HG02884 (cell line): Measurements from ENCODE around the gene RABL2A.
A peak's percentile ranks its signal among the peaks of the same experiment; 100 is the strongest.
"Not testable (repeated sequence)": the region's sequence is repeated elsewhere in the genome, so short reads cannot be mapped to it uniquely, and the experiment has no call there.

Experiments
- ATAC-seq: cut with Tn5 transposase; IDR thresholded peaks from one replicate; pipeline ENCODE4 v1.9.1; 2021; ENCODE audit warnings: mild to moderate bottlenecking, moderate library complexity; ENCODE audit not compliant: unreplicated experiment

The RABL2A gene

GRCh38 chr2:113626616-113627330, at the start of gene RABL2A:
Gene RABL2A, plus strand, starts transcription at chr2:113627266. Its CDS starts 1,341 bp downstream, at chr2:113628607.
- peak; percentile 96 for ATAC-seq

DNA sequence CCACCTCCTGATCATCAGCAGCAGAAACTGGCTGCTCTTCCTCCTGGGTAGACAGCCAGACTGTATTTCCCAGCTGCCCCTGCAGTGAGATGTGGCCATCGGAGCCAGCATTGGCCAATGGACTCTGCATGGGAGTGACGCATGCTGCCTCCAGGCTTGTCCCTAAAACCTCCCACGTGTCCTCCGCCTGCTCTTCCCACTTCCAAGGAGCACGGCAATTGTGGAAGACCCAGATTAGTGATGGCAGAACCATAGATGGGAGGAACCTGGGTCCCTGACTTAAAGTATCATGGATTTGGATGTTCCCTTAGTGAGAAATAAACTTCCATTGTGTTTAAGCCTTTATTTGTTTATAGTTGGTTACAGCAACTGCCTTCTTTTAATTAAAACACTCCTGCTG, 48.6 kb upstream of the RABL2A start:
- not testable (repeated sequence) for ATAC-seq

DNA sequence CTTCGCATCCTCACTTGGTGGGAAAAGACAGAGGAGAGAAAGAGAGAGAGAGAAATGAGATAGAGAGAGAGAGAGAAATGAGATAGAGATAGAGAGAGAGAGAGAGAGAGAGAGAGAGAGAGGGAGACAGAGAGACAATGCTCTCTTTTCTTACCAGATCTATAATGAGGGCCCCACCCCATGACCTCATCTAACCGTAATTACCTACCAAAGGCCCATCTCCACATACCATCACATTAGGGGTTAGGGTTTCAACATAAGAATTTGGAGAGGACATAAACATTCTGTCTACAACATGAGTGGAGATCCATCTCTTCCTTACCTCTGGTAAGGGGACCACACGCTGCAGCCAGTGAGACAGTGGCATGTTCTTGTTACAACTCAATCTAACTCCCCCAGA, 44.6 kb upstream of the RABL2A start:
- ATAC-seq: not testable (repeated sequence)

- ATAC-seq: not testable (repeated sequence)
These were observed 43.4 kb upstream of the RABL2A start for GRCh38 chr2:113583521-113584225.

DNA sequence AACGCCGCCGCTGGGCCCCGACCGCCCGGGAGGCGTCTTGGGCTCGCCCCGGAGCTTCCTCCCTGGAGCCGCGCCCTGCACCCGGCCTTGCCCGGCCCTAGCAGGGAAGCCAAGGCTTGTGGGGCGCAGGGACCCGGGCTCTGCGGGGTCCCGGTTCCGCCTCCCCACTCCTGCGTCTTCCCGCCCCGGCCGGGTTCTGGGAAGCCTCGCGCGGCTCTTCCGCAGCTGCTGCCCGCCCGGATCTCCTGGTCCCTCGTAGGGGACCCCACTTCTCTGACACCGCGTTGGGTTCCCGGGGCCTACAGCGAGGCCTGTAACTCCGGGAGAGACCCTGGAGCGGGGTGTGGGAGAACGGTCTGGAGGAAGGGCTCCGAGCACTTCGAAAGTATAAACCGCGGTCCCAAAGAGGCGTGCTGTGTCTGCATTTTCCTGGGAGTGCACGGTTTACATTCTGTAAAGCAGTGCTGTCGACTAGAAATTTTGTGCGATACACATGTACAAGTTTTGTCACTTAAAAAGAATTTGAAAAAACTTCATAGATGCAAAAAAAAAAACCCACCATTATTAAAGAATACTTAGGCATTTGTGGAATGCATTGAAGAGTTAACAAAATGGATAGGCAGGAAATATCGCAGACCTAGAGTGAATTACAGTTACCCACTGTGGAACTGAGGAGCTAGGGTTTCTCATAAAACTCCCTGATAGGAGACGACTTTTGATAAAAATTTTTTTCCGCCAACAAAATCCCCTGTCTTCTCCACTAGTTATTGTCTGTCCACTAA, 42.6 kb upstream of the RABL2A start:
- ATAC-seq: not testable (repeated sequence)

DNA sequence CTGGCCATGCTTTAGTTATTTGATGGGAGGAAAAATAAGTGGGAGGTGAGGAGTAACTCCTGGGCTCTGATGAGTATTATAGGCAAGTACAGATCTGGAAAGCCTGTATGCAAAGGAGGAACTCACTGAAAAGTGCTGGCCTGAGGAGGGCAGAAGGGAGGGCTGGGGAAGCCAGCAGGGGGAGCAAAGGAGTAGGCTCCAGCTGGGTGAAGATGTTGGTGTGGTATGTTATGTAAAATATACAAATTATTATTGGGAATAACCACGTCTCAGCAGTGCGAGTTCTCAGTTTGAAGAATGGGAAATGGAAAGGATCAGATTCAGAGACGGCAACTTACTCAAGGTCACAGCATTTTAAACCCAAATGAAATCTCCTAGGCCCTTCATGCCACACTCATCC, 39.9 kb upstream of the RABL2A start:
- not testable (repeated sequence) for ATAC-seq

GRCh38 chr2:113589591-113589990, 37.5 kb upstream of the RABL2A start:
- not testable (repeated sequence) for ATAC-seq

DNA sequence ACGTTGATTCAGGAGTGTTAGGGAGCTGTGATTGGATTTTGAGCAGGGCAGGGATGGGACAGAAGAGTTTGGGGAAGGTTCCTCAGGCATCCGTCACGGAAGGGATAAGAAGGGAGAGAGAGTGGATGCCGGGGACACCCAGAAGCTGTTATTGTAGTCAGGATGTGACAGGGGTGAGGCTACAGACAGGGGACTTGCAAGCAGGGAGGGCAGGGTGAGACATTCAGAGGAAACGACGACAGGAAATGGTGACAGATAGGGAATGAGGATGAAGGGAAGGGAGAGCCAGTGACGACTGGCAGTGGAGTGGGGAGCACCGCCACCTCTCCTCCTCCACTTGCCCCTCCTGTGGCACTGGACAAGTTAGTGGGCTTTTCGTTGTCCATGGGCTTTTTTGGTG, 35.1 kb upstream of the RABL2A start:
- not testable (repeated sequence) for ATAC-seq

DNA sequence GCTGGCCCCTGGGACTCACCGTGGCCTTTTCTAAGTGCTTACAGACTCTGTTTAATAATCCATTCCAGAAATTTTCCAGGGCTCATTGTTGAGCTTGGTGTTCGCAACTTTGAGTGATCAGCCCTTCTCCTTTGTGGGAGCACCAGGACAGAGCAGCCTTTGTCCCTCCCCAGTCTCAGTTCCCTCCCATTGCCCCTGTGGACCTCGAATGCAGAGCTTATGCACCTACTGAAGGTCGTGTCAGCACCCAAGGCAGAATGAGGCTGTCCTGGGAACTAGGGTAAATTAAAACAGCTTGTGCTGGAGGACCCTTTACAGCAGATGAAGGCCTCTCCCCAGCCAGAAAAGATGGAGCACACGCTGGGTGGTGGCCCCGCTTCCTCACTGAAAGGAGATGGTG, 33.8 kb upstream of the RABL2A start:
- ATAC-seq: not testable (repeated sequence)

DNA sequence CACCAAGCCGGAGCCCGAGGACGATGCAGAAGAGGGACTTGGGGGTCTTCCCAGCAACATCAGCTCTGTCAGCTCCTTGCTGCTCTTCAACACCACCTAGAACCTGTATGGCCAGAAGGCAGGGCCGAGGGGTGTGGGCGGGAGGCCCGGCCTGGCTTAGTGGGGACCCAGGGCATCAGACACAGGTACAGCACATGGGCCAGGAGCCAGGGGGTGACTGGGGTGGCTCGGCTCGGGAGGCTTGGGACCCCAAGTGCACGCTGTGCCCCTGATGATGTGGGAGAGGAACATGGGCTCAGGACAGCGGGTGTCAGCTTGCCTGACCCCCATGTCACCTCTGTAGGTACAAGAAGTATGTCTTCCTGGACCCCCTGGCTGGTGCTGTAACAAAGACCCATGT, 31.3 kb upstream of the RABL2A start:
- not testable (repeated sequence) for ATAC-seq

- not testable (repeated sequence) for ATAC-seq
These were observed 29.9 kb upstream of the RABL2A start for GRCh38 chr2:113597164-113597563.

DNA sequence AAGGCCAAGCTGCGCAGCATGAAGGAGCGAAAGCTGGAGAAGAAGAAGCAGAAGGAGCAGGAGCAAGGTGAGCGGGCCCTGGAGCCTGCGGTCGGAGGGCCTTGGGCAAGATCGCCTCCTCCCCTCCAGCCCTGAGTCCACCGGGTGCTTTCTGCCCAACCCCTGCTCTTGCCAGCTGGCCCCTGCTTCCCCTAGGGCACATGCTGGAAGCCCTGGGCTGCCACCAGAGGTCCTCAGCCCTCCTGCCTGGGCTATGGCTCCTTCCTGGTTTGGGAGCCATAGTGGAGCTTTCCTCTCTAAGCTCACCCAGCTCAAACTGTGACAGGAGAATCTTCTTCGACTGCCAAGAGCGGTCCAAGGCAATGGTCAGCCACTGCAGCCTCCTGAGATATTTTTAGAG, 29.5 kb upstream of the RABL2A start:
- ATAC-seq: not testable (repeated sequence)

- not testable (repeated sequence) for ATAC-seq
These were observed 28.9 kb upstream of the RABL2A start for GRCh38 chr2:113598180-113598579.

DNA sequence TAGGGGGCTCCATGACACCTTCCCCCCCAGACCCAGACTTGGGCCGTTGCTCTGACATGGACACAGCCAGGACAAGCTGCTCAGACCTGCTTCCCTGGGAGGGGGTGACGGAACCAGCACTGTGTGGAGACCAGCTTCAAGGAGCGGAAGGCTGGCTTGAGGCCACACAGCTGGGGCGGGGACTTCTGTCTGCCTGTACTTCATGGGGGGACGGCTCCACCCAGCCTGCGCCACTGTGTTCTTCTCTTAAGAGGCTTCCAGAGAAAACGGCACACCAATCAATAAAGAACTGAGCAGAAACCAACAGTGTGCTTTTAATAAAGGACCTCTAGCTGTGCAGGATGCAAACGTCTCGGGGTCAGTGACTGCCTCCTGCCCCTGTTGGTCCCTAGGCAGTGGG, 28.3 kb upstream of the RABL2A start:
- ATAC-seq: not testable (repeated sequence)

GRCh38 chr2:113599208-113599607, 27.9 kb upstream of the RABL2A start:
- ATAC-seq: not testable (repeated sequence)

- not testable (repeated sequence) for ATAC-seq
These were observed 24.9 kb upstream of the RABL2A start for GRCh38 chr2:113602040-113602769.

- no peak for ATAC-seq
These were observed 24.1 kb upstream of the RABL2A start for GRCh38 chr2:113602869-113603466.

DNA sequence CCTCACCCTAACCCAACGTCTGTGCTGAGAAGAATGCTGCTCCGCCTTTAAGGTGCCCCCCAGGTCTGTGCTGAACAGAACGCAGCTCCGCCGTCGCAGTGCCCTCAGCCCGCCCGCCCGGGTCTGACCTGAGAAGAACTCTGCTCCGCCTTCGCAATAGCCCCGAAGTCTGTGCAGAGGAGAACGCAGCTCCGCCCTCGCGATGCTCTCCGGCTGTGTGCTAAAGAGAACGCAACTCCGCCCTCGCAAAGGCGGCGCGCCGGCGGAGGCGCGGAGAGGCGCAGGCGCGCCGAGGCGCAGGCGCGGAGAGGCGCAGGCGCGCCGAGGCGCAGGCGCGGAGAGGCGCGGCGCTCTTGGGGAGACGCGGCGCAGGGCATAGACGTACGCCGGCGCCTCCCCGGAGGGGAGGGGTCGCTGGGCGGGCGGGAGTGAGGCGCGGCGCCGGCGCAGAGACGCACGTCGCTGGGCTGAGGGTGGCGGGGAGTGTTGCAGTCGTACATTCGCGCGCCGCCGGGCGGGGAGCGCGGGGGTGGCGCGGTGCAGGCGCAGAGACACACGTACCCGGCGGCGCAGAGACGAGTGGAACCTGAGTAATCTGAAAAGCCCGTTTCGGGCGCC, 23.5 kb upstream of the RABL2A start:
- ATAC-seq: peak; percentile 80

DNA sequence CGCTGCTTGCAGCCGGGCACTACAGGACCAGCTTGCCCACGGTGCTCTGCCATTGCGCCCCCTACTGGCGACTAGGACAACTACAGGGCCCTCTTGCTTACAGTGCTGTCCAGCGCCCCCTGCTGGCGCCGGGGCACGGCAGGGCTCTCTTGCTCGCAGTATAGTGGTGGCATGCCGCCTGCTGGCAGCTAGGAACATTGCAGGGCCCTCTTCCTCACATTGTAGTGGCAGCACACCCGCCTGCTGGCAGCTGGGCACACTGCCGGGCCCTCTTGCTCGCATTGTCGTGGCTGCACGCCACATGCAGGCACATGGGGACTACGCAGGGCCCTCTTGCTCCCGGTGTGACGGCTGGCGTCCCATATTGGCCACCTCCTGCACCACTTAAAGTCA, 23.0 kb upstream of the RABL2A start:
- ATAC-seq: not testable (repeated sequence)

DNA sequence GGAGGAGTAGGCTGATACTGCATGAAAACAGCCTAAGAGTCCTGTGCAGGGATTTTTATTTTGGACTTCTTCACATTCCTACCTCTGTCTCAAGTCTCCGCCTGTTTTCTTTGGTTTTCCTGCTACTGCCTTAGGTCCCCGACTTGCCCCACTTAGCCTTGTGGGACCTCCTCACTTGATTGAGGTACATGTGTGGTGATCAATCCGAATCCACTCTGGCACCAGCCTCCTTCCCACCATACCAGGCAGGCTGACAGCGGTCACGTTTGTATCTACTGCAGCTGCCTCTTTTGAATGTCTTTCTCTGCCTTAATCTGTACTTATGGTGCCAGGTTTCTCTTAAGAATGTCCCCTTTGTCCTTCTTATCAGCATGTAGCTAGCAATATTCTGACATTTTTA, 22.4 kb upstream of the RABL2A start:
- ATAC-seq: not testable (repeated sequence)
